ENCODE data around the gene PTPRU.

PTPRU gene

DNA sequence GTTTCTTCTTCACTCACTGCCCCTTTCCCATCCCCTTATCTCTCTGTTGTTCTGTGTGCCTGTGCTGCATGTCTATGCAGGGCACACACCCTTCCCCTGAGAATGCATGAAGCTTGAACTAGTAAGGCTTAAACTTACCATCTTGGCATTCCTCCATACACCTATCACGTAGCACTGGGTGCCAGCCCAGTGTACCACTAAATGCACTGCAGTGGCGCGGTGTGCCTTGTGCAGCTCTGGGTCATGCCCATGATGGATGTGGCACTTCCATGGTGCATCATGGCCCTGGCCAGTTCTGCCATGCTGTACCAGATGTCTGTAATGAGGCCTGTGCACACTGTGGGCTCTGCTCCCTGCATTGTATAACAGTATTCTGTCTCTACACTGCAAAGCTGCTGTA is 10.7 kb downstream of the PTPRU start:
- no peak for DNase-seq

DNA sequence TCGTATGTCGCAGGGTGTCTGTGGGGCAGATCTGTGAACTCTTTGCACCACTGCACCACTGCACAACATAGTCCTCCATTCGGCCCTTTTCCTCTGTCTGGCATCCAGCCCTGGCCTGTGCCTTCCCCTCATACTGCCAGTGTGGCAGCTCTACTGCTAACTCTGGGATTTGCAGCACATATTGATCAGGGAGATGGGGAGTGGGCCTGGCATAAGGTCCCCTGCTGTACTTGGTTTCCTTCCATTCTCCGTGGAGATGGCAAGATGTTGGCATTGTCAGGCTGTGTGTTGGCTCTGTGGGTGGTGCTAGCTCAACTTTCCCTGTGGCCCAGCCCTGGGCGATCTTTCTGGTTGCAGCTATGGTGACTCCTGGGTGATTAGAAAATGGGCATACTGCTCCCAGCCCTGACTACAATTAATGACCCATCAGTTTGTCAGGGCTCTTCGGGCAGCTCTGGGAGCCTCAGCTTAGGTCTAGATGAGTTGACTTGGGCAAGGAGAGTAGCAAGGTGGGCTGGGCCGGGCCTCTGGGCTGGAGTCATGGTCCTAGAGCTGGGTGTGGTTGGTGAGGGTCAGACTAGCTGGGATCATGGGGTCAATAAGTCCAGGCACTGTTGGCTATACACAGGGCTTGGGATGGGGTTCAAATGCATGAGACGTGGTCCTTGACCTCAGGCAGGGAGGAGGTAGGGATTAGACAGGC is 11.4 kb downstream of the PTPRU start:
- DNase-seq = no peak

DNA sequence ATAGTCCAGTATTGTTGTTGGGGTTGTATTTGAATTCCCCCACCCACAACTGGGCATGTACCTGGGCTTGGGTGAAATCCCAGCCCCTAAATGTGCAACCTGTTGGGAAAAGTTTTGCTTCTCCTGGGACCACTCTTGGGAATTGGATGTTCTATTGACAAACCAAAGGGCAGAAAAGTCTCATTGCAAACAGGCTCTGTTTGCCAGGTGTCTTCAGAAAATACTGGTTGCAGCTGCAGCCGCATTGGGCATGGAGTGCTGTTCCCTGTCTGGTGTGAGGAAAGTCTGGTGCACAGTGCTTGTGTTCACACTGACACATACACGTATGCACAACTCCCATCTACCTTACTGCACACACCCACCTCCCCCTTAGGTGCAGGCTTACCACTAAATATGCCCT is 12.1 kb downstream of the PTPRU start:
- DNase-seq = no peak

DNA sequence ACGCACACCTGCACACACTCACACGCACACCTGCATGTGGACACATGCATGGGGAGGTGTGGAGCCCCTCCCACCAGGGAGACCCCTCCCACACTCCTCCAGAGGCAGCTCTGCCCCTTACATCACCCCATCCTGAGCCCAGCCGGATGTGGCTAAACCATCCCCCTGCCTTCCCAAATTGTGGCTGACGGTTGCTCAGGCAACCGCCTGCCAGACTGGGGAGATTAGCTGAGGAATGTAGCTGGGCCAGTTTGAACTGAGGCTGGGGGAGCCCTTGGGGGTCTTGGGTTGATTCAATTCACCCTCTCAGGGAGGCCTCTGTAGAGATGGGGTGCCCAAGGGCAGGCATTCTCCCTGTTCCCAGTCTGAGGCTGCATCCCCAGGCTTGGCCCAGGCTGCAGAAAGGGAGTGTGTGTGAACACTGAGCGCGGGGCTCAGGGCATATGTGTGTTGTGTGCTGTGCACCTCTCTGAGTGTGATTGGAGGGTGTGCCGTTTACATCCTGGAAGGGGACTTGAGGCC is 12.9 kb downstream of the PTPRU start:
- DNase-seq = peak; percentile 29

DNA sequence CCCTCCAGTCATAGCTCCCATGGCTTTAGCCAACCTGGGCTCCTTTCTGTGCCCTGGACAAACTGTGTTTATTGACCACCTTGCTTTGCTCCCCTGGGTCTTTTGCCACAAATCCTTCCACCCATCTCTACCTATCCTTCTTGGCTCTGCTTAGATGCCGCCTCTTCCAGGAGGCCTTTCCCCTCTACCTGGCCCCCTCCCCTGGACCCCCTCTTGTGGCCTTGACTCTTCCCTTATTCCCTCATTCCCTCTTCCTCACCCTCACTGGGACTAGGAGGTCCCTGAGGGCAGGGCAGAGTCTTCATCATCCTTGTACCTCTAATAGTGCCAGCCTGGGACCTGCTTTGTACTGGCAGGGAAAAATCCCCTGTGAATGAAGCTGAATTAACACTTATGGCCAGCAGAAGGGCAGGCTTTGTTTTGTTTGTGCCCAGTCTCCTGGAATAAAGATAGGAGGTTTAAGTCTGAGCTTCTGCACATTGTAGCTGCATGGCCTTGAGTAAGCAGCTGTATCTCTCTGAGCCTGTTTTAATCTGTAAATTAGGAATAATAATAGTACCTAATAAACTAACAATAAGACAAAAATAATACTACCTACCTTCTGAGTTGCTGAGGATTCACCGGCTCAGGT is 13.7 kb downstream of the PTPRU start:
- DNase-seq = no peak

DNA sequence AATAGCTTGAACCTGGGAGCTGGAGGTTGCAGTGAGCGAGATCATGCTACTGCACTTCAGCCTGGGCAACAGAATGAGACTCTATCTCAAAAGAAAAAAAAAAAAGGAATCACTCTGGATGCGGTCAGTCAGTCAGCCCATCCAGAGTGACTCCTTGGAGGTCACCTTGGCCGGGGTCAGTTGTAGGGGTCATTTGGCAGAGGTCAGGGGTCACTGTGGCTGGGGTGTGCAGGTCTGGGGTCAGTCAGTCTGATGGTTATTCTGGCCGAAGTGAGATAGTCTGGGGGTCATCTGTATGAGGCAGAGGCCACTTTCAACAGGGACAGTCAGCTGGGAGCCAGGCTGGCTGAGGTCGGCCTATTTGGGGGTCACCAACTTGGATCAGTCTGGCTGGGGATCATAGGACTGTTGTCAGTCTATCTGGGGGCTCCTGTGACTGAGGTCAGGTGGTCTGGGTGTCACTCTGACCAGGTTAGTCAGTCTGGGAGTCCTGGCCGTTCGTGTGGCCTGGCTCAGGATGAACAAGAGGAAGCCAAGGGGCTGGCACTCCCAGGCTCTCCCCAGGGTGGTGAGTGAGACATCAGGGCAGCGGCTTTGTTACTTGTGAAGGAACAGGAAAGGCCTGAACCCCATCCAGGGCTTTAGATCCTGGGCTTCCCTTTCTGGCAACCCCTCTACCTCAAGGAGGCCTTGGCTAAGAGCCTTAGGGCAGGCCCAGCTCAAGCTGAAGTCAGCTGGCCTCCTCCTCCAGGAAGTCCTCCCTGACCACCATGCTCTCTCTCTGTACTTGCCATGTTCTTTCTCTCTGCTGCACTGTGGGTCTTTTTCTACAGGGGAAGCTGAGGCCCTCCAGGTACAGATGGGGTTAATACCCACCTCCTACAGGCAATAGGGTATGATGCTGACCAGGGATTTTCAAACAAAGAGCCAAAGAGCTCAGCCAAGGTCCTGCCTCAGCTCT is 15.1 kb downstream of the PTPRU start:
- DNase-seq = no peak

DNA sequence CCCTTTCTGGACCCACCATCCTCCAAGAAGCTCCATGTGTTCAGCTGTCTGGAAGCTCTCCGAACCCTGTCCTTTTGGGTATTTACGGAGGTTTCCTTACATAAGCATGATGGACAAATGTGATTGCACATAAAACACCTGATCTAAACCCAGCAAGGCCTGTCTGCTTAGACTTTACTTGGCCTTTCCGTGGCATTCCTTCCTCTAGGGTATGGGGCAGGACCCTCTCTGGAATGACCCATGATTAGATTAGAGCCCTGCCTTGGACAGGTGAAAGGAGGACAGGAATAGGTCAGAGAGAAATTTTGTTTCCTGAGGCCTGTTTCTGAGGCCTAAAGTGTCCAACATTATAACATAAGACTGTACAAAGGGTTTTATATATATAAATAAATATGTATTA is 16.9 kb downstream of the PTPRU start:
- no peak for DNase-seq

DNA sequence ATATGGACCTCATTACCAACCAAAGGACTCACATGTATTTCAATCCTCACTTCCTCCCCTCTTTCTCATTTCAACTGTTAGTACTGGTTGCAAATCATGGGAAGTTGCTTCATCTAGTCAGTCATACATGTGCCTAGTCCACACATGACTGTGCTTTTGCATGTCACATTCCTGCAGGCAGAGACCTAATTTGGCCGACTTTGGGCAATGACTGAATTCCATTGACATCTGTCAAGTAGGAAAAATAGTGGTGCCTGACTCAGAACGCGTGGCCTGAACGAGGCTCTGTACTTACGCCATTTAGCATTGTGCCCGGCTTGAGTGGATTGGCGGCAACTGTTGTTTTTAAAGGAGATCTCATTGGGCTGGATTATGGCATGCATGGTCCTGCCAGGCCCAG is 18.0 kb downstream of the PTPRU start:
- DNase-seq = no peak

DNA sequence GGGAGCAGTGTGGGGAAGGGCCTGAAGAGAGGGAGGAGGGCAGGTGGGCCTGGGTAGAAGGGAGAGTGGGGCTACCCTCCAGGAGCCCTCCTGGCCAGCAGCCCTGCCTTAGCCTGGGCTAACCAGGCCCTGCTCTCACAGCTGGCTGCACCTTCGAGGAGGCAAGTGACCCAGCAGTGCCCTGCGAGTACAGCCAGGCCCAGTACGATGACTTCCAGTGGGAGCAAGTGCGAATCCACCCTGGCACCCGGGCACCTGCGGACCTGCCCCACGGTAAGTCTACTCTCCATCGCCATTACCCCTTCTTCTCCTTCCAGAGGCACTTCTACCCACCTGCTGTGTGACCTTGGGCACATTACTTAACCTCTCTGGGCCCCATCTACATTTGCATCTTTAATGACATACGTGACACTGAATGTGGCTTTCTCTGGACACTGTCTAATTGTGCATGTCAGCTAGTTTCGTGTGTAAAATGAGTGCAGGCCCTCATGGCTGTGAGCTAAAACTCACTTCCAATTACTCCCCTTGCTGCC is 18.9 kb downstream of the PTPRU start:
- no peak for DNase-seq

DNA sequence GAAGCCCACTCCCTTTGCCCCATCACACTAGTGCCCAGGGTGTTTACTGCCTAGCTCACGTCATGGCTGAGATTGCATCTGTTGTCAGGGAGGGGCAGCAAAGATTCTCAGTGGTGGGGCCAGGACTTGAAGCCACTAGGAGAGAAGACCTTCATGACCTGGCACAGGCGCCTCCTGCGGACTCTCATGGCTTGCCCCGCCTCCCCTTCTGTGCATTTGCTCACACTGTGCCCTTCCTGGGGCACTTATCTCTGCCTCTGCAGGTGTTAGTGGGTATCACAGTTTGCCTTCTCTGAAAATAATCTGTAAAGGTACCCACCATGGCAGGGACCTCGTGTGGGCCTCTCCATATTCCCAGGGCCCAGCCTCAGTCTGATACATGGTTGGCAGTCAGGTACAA is 20.1 kb downstream of the PTPRU start:
- no peak for DNase-seq

DNA sequence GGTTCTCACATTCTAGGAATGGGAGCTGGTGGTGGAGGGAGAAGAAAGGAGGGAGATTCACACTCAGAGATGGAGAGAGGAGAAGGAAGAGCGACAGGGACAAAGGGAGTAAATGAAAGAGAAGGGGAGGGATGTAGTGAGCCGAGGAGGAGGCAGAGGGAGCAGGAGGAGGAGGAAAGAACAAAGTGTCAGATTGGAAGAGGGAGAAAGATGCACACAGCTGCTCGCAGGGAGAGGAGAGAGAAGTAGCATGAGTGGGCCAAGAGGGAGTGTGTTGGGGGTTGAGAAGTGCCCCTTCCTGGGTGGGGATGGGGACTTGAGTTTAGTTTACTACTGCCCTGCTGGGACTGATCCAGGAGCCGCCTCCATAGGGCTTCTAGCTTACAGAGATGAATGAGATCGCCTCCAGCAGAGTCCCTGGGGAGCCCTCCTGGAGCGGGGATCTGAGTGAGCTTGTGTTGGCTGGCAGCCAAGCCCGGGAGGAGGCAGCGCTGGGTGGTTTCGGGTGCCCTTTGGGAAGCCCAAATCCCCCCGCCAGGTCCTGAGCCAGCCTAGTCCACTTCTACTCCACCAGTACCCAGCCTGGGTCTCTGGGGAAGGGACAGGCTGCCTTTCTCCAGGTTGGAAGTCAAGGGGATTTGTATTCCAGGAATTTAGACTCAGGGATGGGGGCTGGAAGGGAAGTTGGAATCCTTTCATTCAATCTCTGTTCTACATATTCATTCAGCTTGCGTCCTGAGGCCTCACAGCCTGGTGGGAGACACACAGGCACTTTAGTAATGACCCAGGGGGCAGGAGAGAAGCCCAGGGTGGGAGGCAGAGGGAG is 20.9 kb downstream of the PTPRU start:
- DNase-seq = peak; percentile 44

DNA sequence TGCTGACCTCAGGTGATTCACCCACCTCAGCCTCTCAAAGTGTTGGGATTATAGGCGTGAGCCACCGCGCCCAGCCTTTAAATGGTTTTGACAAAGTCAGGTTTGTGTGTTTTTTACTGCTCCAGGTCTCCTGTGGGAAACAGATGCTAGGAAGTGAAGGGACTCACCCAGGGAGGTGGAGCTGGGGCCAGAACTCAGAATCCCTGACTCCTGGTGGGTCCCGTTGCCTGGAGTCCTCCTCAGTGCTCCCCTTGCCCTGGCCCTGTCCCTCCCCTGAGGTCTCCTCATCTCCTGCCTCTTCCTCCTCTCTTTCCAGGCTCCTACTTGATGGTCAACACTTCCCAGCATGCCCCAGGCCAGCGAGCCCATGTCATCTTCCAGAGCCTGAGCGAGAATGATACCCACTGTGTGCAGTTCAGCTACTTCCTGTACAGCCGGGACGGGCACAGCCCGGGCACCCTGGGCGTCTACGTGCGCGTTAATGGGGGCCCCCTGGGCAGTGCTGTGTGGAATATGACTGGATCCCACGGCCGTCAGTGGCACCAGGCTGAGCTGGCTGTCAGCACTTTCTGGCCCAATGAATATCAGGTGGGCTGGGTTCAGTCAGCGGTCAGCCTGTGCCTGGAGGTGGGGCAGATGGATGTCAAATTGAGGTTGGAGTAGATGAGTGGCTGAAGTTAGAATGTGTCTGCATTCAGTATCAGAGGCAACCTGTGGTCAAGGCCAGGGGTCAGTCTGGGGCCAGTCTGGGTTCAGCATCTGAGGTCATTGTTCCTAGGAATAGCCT is 22.1 kb downstream of the PTPRU start:
- no peak for DNase-seq

DNA sequence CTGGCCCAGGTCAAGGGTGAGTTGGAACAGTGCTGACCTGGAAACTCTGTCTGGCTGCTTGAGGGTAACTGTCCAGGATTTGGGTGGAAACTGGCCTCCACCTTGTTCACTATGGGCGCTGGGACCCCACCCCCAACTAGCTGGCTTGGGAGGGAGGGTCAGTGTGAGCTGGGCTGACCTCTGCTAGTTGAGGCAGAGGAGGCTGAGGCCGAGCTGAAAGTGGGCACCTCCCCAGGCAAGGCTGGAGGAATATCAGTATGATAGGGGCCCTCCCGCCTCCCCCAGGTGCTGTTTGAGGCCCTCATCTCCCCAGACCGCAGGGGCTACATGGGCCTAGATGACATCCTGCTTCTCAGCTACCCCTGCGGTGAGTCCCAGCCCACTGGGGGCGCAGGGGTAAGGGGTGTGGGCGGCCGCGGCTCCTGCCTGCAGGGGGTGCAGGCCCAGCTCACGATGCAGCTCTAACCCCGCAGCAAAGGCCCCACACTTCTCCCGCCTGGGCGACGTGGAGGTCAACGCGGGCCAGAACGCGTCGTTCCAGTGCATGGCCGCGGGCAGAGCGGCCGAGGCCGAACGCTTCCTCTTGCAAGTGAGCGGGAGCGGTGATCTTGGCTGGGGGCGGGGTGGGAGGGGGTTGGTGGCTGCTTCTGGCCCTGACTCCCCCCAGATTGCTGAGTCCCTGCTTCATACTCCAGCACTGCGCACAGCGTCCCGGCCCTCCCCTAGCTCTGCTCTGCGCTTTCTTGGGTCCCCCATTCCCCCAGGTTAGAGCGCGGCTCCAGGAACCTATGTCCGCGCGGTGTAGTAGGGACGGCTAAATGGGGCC is 22.9 kb downstream of the PTPRU start:
- no peak for DNase-seq

DNA sequence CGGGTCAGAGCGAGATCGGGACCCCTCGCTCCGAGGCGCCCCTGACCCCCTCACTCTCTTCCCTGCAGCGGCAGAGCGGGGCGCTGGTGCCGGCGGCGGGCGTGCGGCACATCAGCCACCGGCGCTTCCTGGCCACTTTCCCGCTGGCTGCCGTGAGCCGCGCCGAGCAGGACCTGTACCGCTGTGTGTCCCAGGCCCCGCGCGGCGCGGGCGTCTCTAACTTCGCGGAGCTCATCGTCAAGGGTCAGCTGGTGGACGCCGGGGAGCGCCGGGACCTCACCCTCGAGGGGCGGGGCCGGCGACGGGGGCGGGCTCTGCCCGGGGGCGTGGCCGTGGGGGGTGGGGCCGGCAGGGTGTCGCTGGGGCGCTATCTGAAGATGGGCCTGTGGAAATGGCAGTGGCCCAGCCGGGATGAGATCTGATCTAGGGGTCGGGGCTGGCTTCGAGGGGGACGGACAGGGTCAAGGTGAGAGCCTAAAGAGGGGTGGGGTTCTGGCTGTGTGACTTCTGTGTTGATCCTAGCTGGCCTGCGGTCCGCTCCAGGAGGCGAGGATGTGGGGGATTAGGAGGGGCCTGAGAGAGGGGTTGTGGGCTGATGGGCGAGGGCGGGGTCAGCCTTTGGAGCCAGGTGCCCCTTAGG is 23.6 kb downstream of the PTPRU start:
- peak; percentile 59 for DNase-seq

DNA sequence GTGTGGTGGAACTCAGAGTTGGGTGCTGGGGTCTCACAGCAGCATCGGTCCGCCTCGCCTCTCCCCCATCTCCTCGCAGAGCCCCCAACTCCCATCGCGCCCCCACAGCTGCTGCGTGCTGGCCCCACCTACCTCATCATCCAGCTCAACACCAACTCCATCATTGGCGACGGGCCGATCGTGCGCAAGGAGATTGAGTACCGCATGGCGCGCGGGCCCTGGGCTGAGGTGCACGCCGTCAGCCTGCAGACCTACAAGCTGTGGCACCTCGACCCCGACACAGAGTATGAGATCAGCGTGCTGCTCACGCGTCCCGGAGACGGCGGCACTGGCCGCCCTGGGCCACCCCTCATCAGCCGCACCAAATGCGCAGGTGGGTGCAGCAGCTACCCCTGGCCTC is 24.2 kb downstream of the PTPRU start:
- DNase-seq = no peak

DNA sequence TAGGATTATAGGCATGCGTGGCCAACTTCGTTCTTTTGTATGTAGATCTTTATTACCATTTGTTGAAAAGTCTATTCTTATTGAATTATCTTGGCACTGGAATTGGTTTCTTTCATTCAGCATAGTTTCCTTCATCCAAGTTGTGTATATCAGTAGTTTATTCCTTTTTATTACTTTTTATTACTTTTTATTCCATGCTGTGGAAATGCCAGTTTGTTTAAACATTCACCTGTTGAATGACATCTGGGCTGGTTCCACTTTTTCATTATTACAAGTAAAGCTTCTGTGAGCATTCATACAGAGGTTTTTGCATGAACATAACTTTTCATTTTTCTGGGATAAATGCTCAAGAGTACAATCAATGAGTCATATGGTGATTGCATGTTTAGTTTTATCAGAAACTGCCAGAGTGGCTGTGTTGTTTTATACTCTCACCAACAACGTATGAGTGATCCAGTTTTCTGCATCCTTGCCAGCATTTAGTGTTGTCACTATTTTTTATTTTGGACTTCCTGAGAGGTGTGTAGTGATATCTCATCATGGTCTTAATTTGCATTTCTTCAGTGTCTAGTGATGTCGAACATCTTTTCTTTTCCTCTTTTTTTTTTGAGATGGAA is 28.6 kb downstream of the PTPRU start:
- peak; percentile 39 for DNase-seq

DNA sequence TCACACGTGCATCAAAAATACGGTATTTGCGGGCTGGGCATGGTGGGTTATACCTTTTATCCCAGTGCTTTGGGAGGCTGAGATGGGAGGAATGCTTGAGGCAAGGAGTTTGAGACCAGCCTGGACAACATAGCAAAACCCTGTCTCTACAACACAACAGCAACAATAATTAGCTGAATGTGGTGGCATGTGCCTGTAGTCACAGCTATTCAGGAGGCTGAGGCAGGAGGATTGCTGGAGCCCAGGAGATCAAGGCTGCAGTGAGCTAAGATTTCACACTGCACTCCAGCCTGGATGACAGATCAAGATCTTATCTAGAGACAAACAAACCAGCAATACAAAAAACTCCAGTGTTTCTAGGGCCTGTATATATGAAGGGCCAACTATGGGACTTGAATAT is 30.6 kb downstream of the PTPRU start:
- DNase-seq = no peak

DNA sequence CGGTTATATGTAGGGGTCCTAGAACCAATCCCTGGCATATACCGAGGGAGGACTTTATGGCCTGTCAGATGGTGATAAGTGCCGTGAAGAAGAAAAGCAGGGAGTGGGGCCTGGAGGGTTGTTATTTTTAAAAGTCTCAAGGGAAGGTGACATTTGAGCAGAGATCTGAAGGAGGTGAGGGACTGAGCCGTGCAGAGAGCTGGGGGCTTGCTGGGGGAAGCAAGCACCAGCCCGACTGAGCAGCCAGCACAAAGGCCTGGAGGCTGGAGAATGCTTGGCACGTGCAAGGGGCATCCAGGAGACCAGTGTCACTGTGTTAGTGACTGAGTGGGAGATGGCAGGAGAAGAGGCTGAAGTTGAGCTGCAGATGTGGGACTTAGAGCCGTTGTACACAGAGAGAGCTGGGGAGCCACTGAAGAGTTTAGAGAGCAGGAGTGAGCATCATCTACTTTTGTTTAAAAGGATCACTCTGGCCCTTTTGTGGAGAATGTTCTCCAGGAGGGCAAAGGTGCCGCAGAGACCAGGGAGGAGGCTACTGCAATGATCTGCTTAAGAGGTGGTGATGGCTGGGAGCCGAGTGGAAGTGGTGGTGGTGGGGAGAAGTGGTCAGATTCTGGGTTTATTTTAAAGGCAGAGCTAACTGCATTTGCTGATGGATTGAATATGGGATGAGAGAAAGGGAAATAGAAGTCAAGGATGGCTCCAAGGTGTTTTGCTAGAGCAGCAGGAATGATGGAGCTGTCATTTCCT is 31.2 kb downstream of the PTPRU start:
- no peak for DNase-seq

DNA sequence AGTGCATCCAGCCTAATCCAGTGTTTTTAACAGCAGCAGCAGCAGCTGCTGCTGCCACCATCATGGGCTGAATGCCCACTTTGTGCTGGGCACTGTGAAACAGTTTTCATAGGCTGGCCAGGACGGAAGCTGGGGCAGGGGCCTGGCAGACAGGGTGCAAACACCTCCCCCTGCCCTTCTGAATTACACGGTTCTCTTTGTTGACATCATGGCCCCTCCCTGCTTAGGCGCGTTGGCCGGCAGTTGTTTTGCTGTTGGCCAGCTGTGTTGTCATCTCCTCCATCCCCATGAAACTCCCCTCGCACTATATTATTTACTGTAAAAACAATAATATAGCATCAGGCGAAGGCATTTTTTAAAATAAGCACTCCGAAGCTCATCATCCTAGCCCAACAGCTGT is 33.1 kb downstream of the PTPRU start:
- no peak for DNase-seq

Measured in EL (cell line).